ENCODE measurements around the gene GFI1B.

Gene GFI1B

DNA sequence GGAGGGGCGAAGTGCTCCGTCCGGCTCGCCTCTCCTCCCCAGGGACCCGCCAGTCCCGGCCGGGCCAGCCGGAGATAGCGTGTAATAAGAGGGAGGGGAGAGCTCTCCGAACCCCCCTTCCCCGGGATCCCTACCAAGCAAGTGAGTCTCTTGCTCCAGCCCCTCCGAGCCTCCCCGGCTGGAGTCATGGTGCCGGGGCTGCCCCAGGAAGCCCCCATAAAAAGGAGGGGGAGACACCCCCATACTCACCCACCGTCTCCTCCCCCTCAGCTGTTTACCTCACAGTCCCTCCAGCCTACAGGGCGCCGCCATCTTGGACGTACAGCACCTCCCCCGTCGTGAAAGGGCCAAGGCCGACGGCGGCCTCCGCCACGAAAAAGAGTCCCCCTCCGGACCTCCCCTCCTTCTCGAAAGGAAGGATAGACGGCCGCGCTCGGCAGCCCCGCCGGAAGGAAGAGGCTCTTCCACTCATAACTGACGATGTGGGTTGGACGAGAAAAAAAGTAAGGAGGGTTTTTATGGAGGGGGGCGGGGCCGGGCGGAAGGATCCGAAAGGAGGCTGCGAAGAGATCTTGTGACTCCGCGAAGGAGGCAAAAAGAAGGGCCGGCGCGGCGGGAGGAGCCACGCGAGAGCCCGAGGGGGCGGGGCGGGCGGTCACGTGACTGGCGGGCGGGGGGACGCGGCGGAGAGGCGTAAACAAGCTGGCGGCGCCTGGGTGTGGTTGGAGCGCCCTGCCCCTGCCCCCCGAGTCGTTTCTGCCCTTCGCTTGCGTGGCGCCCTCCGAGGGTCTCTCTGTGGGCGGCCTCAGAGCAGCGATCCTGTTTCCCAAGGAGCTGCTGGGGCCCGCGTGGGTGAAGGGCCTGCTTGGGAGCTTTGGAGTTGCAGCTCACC lies 34.0 kb upstream of the GFI1B start, which contains the start of gene TSC1:
TSS of gene TSC1 (minus strand) at position 323 of the 892 bp plus-strand sequence. CDS start 15,744 bp downstream, outside the sequence.
- TF ChIP-seq, protein P1, sequence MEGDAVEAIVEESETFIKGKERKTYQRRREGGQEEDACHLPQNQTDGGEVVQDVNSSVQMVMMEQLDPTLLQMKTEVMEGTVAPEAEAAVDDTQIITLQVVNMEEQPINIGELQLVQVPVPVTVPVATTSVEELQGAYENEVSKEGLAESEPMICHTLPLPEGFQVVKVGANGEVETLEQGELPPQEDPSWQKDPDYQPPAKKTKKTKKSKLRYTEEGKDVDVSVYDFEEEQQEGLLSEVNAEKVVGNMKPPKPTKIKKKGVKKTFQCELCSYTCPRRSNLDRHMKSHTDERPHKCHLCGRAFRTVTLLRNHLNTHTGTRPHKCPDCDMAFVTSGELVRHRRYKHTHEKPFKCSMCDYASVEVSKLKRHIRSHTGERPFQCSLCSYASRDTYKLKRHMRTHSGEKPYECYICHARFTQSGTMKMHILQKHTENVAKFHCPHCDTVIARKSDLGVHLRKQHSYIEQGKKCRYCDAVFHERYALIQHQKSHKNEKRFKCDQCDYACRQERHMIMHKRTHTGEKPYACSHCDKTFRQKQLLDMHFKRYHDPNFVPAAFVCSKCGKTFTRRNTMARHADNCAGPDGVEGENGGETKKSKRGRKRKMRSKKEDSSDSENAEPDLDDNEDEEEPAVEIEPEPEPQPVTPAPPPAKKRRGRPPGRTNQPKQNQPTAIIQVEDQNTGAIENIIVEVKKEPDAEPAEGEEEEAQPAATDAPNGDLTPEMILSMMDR (conservative IDR thresholded peaks at IDR 0.05) = no peak
- TF ChIP-seq ZFX (IDR thresholded peaks at IDR 0.05) = no peak
- H3K27ac ChIP-seq = peak within 1 kb of the TSS; percentile 80

DNA sequence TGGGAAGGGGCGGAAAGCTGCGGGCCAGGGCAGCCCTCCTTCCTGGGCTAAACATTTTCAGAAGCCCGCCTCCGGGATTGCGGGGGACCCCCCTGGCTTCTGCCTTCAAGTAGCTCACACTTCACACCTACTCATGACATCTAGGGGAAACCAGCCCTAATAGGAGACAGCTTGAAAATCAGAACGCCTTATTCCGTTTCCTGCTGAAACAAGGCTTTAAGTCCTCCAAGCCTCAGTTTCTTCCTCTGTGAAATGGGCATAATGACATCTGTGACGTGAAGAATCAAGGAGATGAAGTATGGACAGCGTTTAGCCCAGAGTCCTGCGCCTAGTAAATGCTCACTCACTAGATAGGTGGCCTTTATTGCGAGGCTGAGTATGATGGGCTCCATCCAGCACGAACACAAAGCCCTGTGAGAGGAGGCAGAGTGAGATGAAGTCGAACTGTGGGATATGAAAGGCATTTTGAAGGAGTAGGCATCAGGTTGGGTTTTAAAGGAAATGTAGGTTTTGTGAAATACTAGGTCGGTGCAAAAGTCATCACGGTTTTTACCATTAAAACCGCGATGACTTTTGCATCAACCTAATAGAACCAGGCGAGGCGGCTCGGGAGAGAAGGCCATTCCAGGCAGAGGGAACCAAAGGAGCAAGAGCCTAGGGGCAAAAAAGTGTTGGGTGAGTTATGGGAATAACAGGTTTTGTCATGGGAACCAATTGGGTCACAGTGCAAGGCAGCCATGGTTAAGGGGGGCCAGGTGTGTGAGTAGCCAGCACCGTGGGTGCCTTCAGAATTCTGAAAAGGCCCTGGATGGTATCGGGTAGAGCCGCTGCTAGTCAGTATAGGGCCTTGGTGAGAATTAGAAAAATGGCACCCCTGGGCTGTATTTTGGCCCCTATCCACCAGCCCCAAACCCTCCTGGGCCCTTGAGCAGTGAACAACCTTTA lies 33.0 kb upstream of the GFI1B start:
- H3K27ac ChIP-seq = peak overlapping the region; percentile 80
- TF ChIP-seq, protein P1 (conservative IDR thresholded peaks at IDR 0.05) = no peak
- no peak for TF ChIP-seq ZFX (IDR thresholded peaks at IDR 0.05)

DNA sequence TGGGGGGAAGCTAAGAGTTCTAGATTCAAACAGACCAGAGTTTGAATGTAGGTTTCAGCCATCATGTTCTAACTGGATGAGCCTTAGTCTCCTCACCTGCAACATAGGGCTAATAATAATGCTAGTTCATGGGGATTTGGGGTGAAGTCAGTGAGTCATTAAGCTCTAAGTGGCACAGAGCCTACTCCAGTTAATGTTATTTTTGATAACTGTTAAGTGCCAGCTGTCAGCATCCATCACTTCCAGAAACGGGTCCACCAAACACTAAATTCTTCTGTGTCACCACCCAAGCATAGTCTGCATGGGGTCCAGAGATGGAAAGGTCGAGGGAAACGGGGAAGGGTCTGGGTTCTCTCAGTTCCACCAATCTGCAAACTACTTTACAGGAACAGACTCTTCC lies 32.3 kb upstream of the GFI1B start:
- H3K27ac ChIP-seq = no peak overlapping the region
- TF ChIP-seq, protein P1 (conservative IDR thresholded peaks at IDR 0.05) = no peak
- no peak for TF ChIP-seq ZFX (IDR thresholded peaks at IDR 0.05)

DNA sequence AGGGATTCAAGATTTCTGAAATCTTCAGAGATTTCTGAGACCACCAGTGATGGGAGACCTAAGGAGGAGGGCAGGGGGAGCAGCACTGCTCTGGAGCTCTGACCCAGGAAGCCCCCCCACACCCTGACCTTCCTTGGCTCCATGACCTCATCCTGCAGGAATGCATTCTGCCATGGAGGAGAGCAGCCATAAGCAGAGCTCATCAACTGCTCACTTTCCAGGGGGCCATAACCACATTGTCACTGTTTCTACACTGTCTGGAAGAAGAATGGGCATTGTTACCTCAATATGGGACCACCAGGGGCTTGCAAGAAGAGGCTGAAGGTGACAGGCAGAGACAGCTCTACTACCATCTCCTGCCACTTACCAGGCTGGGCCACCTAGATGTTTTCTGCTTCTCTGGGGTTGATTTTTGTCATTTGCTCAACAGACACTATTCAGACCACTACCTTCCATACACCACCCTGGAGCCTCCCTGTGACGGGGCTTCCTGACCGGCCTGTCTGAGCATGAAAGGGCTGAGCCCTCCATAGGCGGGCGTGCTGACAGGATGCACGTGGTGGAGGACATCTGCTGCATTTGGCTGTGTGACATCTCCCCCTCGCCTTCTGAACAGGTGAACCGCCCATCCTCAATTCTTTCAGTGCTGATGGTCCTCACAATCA lies 31.7 kb upstream of the GFI1B start:
- no peak overlapping the region for H3K27ac ChIP-seq
- TF ChIP-seq, protein P1 (conservative IDR thresholded peaks at IDR 0.05) = no peak
- no peak for TF ChIP-seq ZFX (IDR thresholded peaks at IDR 0.05)

DNA sequence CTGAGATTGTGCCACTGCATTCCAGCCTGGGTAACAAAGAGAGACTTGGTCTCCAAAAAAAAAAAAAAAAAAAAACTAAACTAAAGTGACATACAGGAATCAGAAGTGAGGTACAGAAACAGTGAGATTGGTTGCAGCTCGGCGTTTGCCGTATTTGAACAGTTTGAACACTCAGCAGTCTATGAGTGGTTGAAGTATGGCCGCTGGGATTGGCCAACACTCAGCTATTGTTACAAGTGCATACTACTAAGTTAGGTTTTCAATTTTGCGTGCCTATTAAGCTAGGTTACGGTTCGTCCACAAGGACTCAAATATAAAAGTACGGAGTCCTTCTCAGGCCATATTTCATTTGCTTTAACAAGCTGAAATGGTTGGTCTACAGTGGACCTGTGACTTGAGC lies 30.7 kb upstream of the GFI1B start:
- H3K27ac ChIP-seq = no peak overlapping the region
- TF ChIP-seq, protein P1 (conservative IDR thresholded peaks at IDR 0.05) = no peak
- no peak for TF ChIP-seq ZFX (IDR thresholded peaks at IDR 0.05)

DNA sequence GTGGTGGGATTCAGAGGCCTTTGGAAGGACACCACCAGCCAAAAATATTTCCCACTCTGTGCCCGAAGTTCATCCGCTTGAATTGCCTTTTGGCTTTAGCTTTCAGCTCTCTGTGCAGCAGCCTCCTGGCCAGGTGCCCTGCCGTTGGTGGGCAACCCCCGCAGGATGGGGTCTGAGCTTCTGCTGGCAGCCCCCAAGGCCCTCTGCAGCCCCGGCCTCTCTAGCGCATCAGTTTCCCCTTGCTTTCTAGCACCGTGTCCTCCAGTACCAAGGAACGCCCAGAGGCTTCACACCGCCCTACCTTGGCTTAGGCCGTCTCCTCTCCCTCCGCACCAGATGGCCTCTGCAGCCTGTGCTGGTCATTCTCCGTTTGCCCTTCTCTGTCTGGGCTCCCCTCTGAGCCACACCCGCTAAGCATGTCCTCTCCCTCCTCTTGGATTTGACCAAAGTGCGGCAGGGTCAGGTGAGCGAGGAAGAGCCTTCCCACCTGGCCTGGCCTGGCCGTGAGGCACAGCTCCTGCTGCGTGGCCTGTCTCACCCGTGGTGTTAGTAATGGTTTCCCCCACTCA lies 29.9 kb upstream of the GFI1B start:
- no peak overlapping the region for H3K27ac ChIP-seq
- TF ChIP-seq, protein P1 (conservative IDR thresholded peaks at IDR 0.05) = no peak
- no peak for TF ChIP-seq ZFX (IDR thresholded peaks at IDR 0.05)
